ENCODE results near the gene TUNAR. TPM values are rescaled to one million over a fixed set of nuclear protein-coding genes. Genes with fewer than 3 reads are reported as not detected.
"Not testable (repeated sequence)": the region's sequence is repeated elsewhere in the genome, so short reads cannot be mapped to it uniquely, and the experiment has no call there.

TUNAR gene
- total and polyA plus RNA-seq, 8 donors, result 0.10 to 1.7 (median 0.36) TPM; not detected in 4

DNA sequence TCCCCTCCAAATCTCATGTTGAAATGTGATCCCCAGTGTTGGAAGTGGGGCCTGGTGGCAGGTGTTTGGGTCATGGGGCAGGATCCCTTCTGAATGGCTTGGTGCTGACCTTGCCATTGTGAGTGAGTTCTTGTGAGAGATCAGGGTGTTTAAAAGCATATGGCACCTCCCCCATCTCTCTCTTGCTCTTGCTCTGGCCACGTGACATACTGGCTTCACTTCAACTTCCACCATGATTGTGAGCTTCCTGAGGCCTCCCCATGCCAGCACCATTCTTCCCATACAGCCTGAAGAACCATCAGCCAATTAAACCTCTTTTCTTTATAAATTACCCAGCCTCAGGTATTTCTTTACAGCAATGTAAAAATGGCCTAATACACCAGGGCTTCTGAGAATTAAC is 82.7 kb downstream of the TUNAR start:
- 6 to 33% (median 22%) methylated on average over 1 of the region's 1 CpG for WGBS, 5 donors
- DNase-seq, result no peak
- no peaks in the 10 kb centered on the region for H3K4me1 ChIP-seq
- TF ChIP-seq POLR2A (IDR thresholded peaks at IDR 0.05) (no peak), EP300 (IDR thresholded peaks at IDR 0.05) (no peak), POLR2AphosphoS5 (IDR thresholded peaks at IDR 0.05) (no peak)
- TF ChIP-seq, protein P1, sequence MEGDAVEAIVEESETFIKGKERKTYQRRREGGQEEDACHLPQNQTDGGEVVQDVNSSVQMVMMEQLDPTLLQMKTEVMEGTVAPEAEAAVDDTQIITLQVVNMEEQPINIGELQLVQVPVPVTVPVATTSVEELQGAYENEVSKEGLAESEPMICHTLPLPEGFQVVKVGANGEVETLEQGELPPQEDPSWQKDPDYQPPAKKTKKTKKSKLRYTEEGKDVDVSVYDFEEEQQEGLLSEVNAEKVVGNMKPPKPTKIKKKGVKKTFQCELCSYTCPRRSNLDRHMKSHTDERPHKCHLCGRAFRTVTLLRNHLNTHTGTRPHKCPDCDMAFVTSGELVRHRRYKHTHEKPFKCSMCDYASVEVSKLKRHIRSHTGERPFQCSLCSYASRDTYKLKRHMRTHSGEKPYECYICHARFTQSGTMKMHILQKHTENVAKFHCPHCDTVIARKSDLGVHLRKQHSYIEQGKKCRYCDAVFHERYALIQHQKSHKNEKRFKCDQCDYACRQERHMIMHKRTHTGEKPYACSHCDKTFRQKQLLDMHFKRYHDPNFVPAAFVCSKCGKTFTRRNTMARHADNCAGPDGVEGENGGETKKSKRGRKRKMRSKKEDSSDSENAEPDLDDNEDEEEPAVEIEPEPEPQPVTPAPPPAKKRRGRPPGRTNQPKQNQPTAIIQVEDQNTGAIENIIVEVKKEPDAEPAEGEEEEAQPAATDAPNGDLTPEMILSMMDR (IDR thresholded peaks at IDR 0.05), result no peak
- intact Hi-C loops (cut with DNase I; ENCODE audit: low total_unique reads), result no loop called here
- H3K4me3 ChIP-seq, result no peak overlapping the region
- peaks cover 0 to 4% (median 0%) of the 10 kb centered on the region in 4 donors for H3K9me3 ChIP-seq
- peaks cover 0 to 16% (median 0%) of the 10 kb centered on the region in 3 donors for H3K27me3 ChIP-seq
- H3K36me3 ChIP-seq, result no peaks in the 10 kb centered on the region
- H3K27ac ChIP-seq, result no peak overlapping the region

DNA sequence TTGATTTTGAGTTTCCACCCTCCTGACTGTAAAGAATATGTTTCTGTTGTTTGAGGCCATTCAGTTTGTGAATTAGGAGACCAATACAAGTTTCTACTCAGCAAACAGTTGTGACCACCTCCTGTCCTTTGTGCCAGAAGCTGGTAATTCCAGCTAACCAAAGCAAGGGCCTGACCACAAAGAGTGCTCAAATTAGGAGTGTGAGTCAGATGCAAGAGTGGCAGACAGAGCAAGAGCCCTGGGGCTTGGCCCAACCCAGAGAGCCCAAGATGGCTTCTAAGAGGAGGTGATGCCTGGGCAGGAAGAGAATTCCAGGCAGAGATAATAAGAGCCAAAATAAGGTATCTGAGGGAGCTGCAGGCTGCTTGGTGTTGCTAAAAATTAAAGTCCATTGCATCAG is 84.8 kb downstream of the TUNAR start:
- peaks cover 0 to 6% (median 0%) of the 10 kb centered on the region in 3 donors for H3K27me3 ChIP-seq
- no peaks in the 10 kb centered on the region for H3K4me1 ChIP-seq
- TF ChIP-seq, protein P1 (IDR thresholded peaks at IDR 0.05), result no peak
- TF ChIP-seq EP300 (IDR thresholded peaks at IDR 0.05) (no peak), POLR2AphosphoS5 (IDR thresholded peaks at IDR 0.05) (no peak), POLR2A (IDR thresholded peaks at IDR 0.05) (no peak)
- no peak for DNase-seq
- intact Hi-C loops (cut with DNase I; ENCODE audit: low total_unique reads), result no loop called here
- no peaks in the 10 kb centered on the region for H3K36me3 ChIP-seq
- H3K27ac ChIP-seq, result no peak overlapping the region
- H3K9me3 ChIP-seq, result peaks cover 0 to 10% (median 4%) of the 10 kb centered on the region in 4 donors
- no peak overlapping the region for H3K4me3 ChIP-seq

DNA sequence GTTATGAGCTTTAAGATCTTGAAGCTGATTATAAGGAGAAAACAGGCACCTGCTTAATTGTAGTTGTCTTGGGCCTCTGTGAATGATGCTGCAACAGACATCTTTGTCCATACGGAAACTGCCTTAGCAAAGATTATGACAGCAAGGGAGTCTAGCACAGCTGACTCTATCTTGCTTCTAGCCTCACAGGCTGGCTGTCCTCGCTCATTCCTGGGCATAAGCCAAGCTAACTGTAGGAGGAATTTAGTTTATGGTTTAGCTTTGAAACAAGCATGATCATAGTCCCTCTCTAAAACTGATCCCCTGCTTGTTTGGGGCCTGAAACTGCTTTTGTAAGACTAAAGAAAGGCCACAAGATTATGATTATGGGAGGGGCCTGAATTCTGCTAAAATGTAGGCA is 88.3 kb downstream of the TUNAR start:
- Histone ChIP-seq H3K4me1 (no peaks in the 10 kb centered on the region), H3K9me3 (peaks cover 0 to 8% (median 3%) of the 10 kb centered on the region in 4 donors), H3K4me3 (no peak overlapping the region), H3K27ac (no peak overlapping the region), H3K27me3 (peaks cover 0 to 6% (median 0%) of the 10 kb centered on the region in 3 donors), H3K36me3 (no peaks in the 10 kb centered on the region)
- TF ChIP-seq POLR2AphosphoS5 (IDR thresholded peaks at IDR 0.05) (no peak), EP300 (IDR thresholded peaks at IDR 0.05) (no peak), POLR2A (IDR thresholded peaks at IDR 0.05) (no peak)
- TF ChIP-seq, protein P1 (IDR thresholded peaks at IDR 0.05), result no peak
- DNase-seq, result no peak
- intact Hi-C loops (cut with DNase I; ENCODE audit: low total_unique reads), result no loop called here
- WGBS, 5 donors, result 55 to 72% (median 68%) methylated on average over 2 of the region's 2 CpGs

DNA sequence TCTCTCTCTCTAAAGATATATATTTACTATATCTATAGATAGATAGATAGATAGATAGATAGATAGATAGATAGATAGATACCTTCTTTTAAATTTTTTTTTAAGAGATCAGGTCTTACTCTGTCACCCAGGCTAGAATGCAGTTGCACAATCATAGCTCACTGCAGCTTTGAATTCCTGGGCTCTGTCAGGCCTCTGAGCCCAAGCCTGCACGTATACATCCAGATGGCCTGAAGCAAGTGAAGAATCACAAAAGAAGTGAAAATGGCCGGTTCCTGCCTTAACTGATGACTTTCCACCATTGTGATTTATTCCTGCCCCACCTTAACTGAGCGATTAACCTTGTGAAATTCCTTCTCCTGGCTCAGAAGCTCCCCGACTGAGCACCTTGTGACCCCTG is 91.4 kb downstream of the TUNAR start:
- H3K27me3 ChIP-seq; H3K36me3 ChIP-seq; H3K27ac ChIP-seq; H3K4me1 ChIP-seq; H3K4me3 ChIP-seq; intact Hi-C loops (cut with DNase I; ENCODE audit: low total_unique reads); DNase-seq; H3K9me3 ChIP-seq: not testable (repeated sequence)
- WGBS, 5 donors, result 50 to 59% (median 53%) methylated on average over 4 of the region's 4 CpGs

Other genes with a start within 250 kb of the TUNAR start
- gene TCL1B, start 190.4 kb upstream of the TUNAR start, total RNA-seq, result under 1 TPM in 1 of 5 donors, not detected in 4; 0.37 TPM
- not detected for gene TCL1B, start 190.4 kb upstream of the TUNAR start, polyA plus RNA-seq
- gene TCL1A, start 162.7 kb upstream of the TUNAR start, total RNA-seq, result 1 to 10 TPM in 1 of 5 donors, not detected in 4; 3.9 TPM
- 1 to 10 TPM in 1 of 3 donors, not detected in 2; 6.5 TPM for gene TCL1A, start 162.7 kb upstream of the TUNAR start, polyA plus RNA-seq
- 10 to 100 TPM in 4 of 5 donors, 1 to 10 TPM in 1; 7.5 to 22.8 (median 17.5) TPM for gene C14orf132, start 162.5 kb downstream of the TUNAR start, total RNA-seq
- 10 to 100 TPM in 1 of 3 donors, 1 to 10 TPM in 2; 4.6 to 10.0 (median 6.5) TPM for gene C14orf132, start 162.5 kb downstream of the TUNAR start, polyA plus RNA-seq